HCT116 (cell line): Measurements from ENCODE around the gene ATP6V0D1. TPM values are rescaled to one million over a fixed set of nuclear protein-coding genes. Genes with fewer than 3 reads are reported as not detected.

Experiments
- ATAC-seq: fragments of 200-7000 bp; cut with Tn5 transposase; 2 replicates; pipeline ENCODE4 v1.9.1; 2020; ENCODE audit warnings: mild to moderate bottlenecking, moderate library complexity
- BruUV-seq: library from RNA; stranded (reverse); fragments of 400-500 nt; replicated peaks from 2 replicates; lab custom pipeline; 2021; lab: Mats Ljungman, UMichigan
- CTCF ChIA-PET: fragments of 300-600 bp; sonication (Branson Sonifier 250); formaldehyde crosslinking; loops from one replicate; lab custom pipeline; 2021; ENCODE audit warnings: antibody characterized with exemption; lab: Charles Lee
- POLR2A ChIA-PET: fragments of 300-600, 350-600 bp; sonication (Branson Sonifier 250); formaldehyde crosslinking; loops from one replicate; lab custom pipeline; 2021; ENCODE audit warnings: antibody characterized with exemption; lab: Charles Lee
- RAD21 ChIA-PET, 2 experiments: fragments of 300-600 bp; sonication (Branson Sonifier 250); formaldehyde crosslinking; loops; one replicate each; lab custom pipeline; 2023; ENCODE audit warnings: low total read pairs in 2 of 2; ENCODE audit not compliant: uncharacterized antibody in 2 of 2, unreplicated experiment in 2 of 2, low non-redundant PET in 1 of 2; lab: Charles Lee
- DNase-seq: peaks from one replicate; pipeline ENCODE4 v3.0.0-alpha.2; 2010; ENCODE audit warnings: low read depth, low spot score
- H2AFZ ChIP-seq: fragments of 200-600 bp; shearing (Covaris generic), sonication (generic); 2 replicates; pipeline ENCODE4 v1.6.1; 2017; ENCODE audit warnings: low read depth, mixed run types, mixed read lengths, antibody characterized with exemption, low read length; ENCODE audit not compliant: poor library complexity, severe bottlenecking
- H3K27ac ChIP-seq: 2 replicates; pipeline ENCODE4 v1.5.1; 2012; ENCODE audit warnings: low read depth, low read length
- H3K27me3 ChIP-seq: fragments of 200-600 bp; sonication (generic); 2 replicates; pipeline ENCODE4 v1.6.1; 2016; ENCODE audit warnings: mixed run types, low read length, mixed read lengths; ENCODE audit not compliant: insufficient read depth
- H3K36me3 ChIP-seq, 2 experiments: fragments of 200-500 bp in 1 of 2; fragments of 200-600 bp in 1 of 2; sonication (Bioruptor generic) in 1 of 2; sonication (generic) in 1 of 2; 2 replicates each; pipeline versions ENCODE4 v1.5.1 to v1.6.1; 2014 to 2016; ENCODE audit warnings: low read length in 2 of 2, inconsistent platforms in 1 of 2, mixed read lengths in 1 of 2, mixed run types in 1 of 2; ENCODE audit not compliant: insufficient read depth in 2 of 2, control insufficient read depth in 1 of 2
- H3K4me1 ChIP-seq, 2 experiments: fragments of 200-600 bp in 1 of 2; sonication (generic) in 1 of 2; 2 replicates each; pipeline versions ENCODE4 v1.5.1 to v1.6.1; 2012 to 2017; ENCODE audit warnings: low read length in 2 of 2, inconsistent platforms in 1 of 2, mild to moderate bottlenecking in 1 of 2, mixed read lengths in 1 of 2, mixed run types in 1 of 2, moderate library complexity in 1 of 2; ENCODE audit not compliant: insufficient read depth in 2 of 2, control insufficient read depth in 1 of 2
- H3K4me2 ChIP-seq: fragments of 200-600 bp; sonication (generic); 2 replicates; pipeline ENCODE4 v1.6.1; 2017; ENCODE audit warnings: mixed run types, low read length, mixed read lengths
- H3K4me3 ChIP-seq, 2 experiments: fragments of 200-600 bp in 1 of 2; sonication (generic) in 1 of 2; replicated peaks in 1 of 2; 2 replicates each; pipeline ENCODE4 v1.5.1; 2011 to 2016; ENCODE audit warnings: low read length in 2 of 2, control low read depth in 1 of 2, low read depth in 1 of 2, mild to moderate bottlenecking in 1 of 2, mixed read lengths in 1 of 2, mixed run types in 1 of 2
- H3K79me2 ChIP-seq: fragments of 200-600 bp; sonication (generic); 2 replicates; pipeline ENCODE4 v1.6.1; 2017; ENCODE audit warnings: mild to moderate bottlenecking, mixed run types, low read length, moderate library complexity, mixed read lengths; ENCODE audit not compliant: insufficient read depth
- H3K9ac ChIP-seq: fragments of 200-600 bp; sonication (generic); 2 replicates; pipeline ENCODE4 v1.6.1; 2016; ENCODE audit warnings: low read length, mixed read lengths
- H3K9me2 ChIP-seq: fragments of 200-600 bp; sonication (generic), shearing (Covaris generic); 2 replicates; pipeline ENCODE4 v1.6.1; 2017; ENCODE audit warnings: mixed run types, mild to moderate bottlenecking, moderate library complexity; ENCODE audit not compliant: insufficient read depth
- H3K9me3 ChIP-seq, 2 experiments: fragments of 200-500 bp in 1 of 2; fragments of 200-600 bp in 1 of 2; sonication (Bioruptor generic) in 1 of 2; sonication (generic) in 1 of 2; 2 replicates each; pipeline ENCODE4 v1.6.1; 2014 to 2017; ENCODE audit warnings: low read length in 2 of 2, mixed read lengths in 2 of 2, inconsistent platforms in 1 of 2, low read depth in 1 of 2, mild to moderate bottlenecking in 1 of 2, mixed run types in 1 of 2, moderate library complexity in 1 of 2; ENCODE audit not compliant: control insufficient read depth in 1 of 2, insufficient read depth in 1 of 2
- H4K20me1 ChIP-seq: fragments of 200-600 bp; sonication (generic), shearing (Covaris generic); 2 replicates; pipeline ENCODE4 v1.6.1; 2017; ENCODE audit warnings: mixed run types, mild to moderate bottlenecking, moderate library complexity; ENCODE audit not compliant: insufficient read depth
- CBX3 ChIP-seq: IDR thresholded peaks from 2 replicates; pipeline ENCODE4 v1.6.1; 2012; ENCODE audit warnings: low read depth
- CEBPB ChIP-seq: IDR thresholded peaks from 2 replicates; pipeline ENCODE4 v1.6.1; 2012; ENCODE audit warnings: low read depth
- EGR1 ChIP-seq: IDR thresholded peaks from 2 replicates; pipeline ENCODE4 v1.6.1; 2012; ENCODE audit warnings: low read depth
- EZH2 ChIP-seq: fragments of 200-600 bp; sonication (generic); IDR thresholded peaks from 2 replicates; pipeline ENCODE4 v1.6.1; 2017; ENCODE audit warnings: antibody characterized with exemption, mixed run types
- EZH2phosphoT487 ChIP-seq: fragments of 200-600 bp; IDR thresholded peaks from 2 replicates; pipeline ENCODE4 v1.6.1; 2018; ENCODE audit warnings: antibody characterized with exemption, borderline replicate concordance
- FOSL1 ChIP-seq: IDR thresholded peaks from 2 replicates; pipeline ENCODE4 v1.6.1; 2012; ENCODE audit warnings: low read depth
- JUND ChIP-seq: IDR thresholded peaks from 2 replicates; pipeline ENCODE4 v1.6.1; 2012
- POLR2A ChIP-seq: IDR thresholded peaks from 2 replicates; pipeline ENCODE4 v1.7.0; 2011; ENCODE audit warnings: borderline replicate concordance; ENCODE audit not compliant: insufficient read depth, insufficient read length; ENCODE audit errors: extremely low read depth
- POLR2AphosphoS5 ChIP-seq: IDR thresholded peaks from 2 replicates; pipeline ENCODE4 v1.6.1; 2011; ENCODE audit warnings: mild to moderate bottlenecking, low read depth, low read length, moderate library complexity
- SIN3A ChIP-seq: IDR thresholded peaks from 2 replicates; pipeline ENCODE4 v1.6.1; 2012; ENCODE audit warnings: low read depth
- SRF ChIP-seq: IDR thresholded peaks from 2 replicates; pipeline ENCODE4 v1.6.1; 2012; ENCODE audit warnings: low read depth
- YY1 ChIP-seq: IDR thresholded peaks from 2 replicates; pipeline ENCODE4 v1.6.1; 2011; ENCODE audit warnings: low read length, low read depth, moderate library complexity, mild to moderate bottlenecking; ENCODE audit not compliant: insufficient replicate concordance; ENCODE audit errors: extremely low read depth
- intact Hi-C: fragments of 100-400 bp; cut with micrococcal nuclease; formaldehyde crosslinking; loops from 2 replicates; pipeline ENCODE4 v1.10.0; 2022
- total RNA-seq: library from RNA; stranded (reverse); gene quantifications from one replicate; pipeline ENCODE4 v1.2.1, GENCODE V29; 2021; ENCODE audit not compliant: unreplicated experiment
- TF ChIP-seq, protein P1 (sequence below): IDR thresholded peaks from 2 replicates; pipeline ENCODE4 v1.6.1; 2011; ENCODE audit warnings: mild to moderate bottlenecking, low read length, moderate library complexity; ENCODE audit not compliant: insufficient replicate concordance; ENCODE audit errors: extremely low read depth
- TF ChIP-seq, protein P2 (sequence below): IDR thresholded peaks from 2 replicates; pipeline ENCODE4 v1.6.1; 2012

ATP6V0D1 gene
- total RNA-seq, 1 experiment from 2014 or later: 36.6 TPM

DNA sequence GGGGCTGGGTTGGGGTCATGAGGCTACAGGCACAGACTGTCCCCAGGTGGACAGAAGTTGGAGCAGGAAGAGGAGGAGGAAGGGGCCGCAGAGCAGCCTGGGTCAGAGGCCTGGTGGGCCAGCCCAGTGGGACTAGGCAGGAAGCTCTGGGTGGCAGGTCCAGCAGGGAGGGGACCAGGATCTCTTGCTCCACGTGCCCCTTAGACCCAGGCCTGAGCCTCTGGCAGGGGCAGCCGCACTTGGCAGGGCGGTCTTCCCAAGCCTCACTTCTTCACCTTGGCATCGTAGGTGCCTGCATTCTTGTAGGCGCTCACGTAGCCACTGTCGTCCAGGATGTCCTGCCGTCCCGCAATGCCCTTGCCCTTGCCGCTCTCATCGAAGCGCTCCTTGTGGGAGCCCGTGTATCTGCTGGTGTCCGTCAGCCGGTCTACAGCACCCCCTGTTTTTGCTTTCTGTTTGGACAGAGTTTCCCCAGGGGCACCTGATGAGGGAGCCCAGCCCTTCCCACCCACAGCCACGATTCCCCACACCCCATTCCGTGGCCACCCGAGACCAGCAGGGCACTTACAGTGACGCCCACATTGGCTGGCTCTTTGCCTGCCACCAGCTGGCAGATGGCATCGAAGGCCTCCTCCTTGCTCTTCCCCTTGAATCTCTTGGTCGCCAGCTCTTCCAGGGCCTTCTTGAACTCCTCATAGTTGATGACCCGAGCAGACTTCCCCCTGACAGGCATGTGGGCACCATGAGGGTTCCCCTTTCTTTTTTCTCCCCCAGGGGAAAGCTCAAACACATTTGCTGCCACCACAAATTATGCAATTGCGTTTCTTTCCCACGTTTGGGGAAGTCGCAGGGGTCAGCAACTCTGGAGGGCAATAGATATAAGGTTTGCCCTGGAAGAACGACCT is 90.8 kb downstream of the ATP6V0D1 start:
- no peaks in the 10 kb centered on the region for H3K9me3 ChIP-seq
- no peak overlapping the region for H3K4me2 ChIP-seq
- H3K27ac ChIP-seq: no peak overlapping the region
- H3K4me3 ChIP-seq: no peak overlapping the region
- no peaks in the 10 kb centered on the region; a peak in 1 of 4 replicates for H3K4me1 ChIP-seq
- ChIA-PET POLR2A (no interaction called here), RAD21 (no interaction called here), CTCF (no interaction called here)
- no TSS peak for BruUV-seq
- TF ChIP-seq YY1 (no peak), POLR2A (no peak)
- TF ChIP-seq, protein P1, sequence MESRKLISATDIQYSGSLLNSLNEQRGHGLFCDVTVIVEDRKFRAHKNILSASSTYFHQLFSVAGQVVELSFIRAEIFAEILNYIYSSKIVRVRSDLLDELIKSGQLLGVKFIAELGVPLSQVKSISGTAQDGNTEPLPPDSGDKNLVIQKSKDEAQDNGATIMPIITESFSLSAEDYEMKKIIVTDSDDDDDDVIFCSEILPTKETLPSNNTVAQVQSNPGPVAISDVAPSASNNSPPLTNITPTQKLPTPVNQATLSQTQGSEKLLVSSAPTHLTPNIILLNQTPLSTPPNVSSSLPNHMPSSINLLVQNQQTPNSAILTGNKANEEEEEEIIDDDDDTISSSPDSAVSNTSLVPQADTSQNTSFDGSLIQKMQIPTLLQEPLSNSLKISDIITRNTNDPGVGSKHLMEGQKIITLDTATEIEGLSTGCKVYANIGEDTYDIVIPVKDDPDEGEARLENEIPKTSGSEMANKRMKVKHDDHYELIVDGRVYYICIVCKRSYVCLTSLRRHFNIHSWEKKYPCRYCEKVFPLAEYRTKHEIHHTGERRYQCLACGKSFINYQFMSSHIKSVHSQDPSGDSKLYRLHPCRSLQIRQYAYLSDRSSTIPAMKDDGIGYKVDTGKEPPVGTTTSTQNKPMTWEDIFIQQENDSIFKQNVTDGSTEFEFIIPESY: no peak
- no peaks in the 10 kb centered on the region for H3K79me2 ChIP-seq
- no peaks in the 10 kb centered on the region for H4K20me1 ChIP-seq
- H2AFZ ChIP-seq: no peak overlapping the region
- no peak overlapping the region for H3K9ac ChIP-seq
- DNase-seq (no peak), ATAC-seq (no peak)
- no peaks in the 10 kb centered on the region for H3K36me3 ChIP-seq
- H3K27me3 ChIP-seq: no peaks in the 10 kb centered on the region
- intact Hi-C loops: no loop called here
- no peaks in the 10 kb centered on the region for H3K9me2 ChIP-seq

DNA sequence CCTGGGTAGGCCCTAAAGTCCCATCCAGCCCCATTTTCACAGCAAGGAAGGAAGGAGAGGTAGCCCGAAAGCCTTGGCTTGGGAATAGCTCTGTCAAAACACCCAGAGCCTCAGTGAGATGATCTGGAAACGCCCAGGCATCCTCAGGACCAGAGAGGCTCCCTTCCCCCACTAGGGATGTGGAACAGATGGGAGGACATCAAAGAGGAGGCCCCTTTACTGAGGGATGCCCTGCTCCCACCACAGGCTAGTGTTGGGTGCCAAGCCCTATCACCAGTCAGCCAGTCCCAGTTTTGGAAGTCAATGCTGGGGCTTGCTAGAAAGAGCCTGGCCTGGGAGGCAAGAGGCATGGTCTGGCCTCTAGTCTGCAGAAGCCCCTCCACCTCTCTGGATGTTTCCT is 92.4 kb downstream of the ATP6V0D1 start:
- H3K9ac ChIP-seq: no peak overlapping the region
- ChIA-PET RAD21 (no interaction called here), POLR2A (no interaction called here), CTCF (no interaction called here)
- no peaks in the 10 kb centered on the region for H3K27me3 ChIP-seq
- no peak overlapping the region for H3K4me3 ChIP-seq
- no TSS peak for BruUV-seq
- H2AFZ ChIP-seq: no peak overlapping the region
- H3K9me3 ChIP-seq: no peaks in the 10 kb centered on the region
- no peaks in the 10 kb centered on the region for H3K9me2 ChIP-seq
- H3K27ac ChIP-seq: no peak overlapping the region
- no peaks in the 10 kb centered on the region for H3K4me1 ChIP-seq
- no peak for DNase-seq
- no peaks in the 10 kb centered on the region for H3K36me3 ChIP-seq
- intact Hi-C loops: no loop called here
- no peak for ATAC-seq
- H4K20me1 ChIP-seq: no peaks in the 10 kb centered on the region
- H3K79me2 ChIP-seq: no peaks in the 10 kb centered on the region
- H3K4me2 ChIP-seq: no peak overlapping the region
- TF ChIP-seq CEBPB (no peak), CBX3 (no peak), SRF (no peak), JUND (no peak), EZH2 (no peak), POLR2AphosphoS5 (no peak), FOSL1 (no peak), POLR2A (no peak), EZH2phosphoT487 (no peak), EGR1 (no peak), SIN3A (no peak)
- TF ChIP-seq, protein P2, sequence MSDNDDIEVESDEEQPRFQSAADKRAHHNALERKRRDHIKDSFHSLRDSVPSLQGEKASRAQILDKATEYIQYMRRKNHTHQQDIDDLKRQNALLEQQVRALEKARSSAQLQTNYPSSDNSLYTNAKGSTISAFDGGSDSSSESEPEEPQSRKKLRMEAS: no peak
- TF ChIP-seq, protein P1: no peak
